Activated naive CD4-positive, alpha-beta T cell treated with anti-CD3 and anti-CD28 coated beads for 36 hours (primary cell): ENCODE results near the gene METTL26. TPM values are rescaled to one million over a fixed set of nuclear protein-coding genes. Genes with fewer than 3 reads are reported as not detected.
A peak's percentile ranks its signal among the peaks of the same experiment; 100 is the strongest.
"Not testable (repeated sequence)": the region's sequence is repeated elsewhere in the genome, so short reads cannot be mapped to it uniquely, and the experiment has no call there.

Experiments used
- CTCF ChIA-PET: fragments of 350-600 bp; sonication (Branson Sonifier 250); formaldehyde crosslinking; loops from one replicate; lab custom pipeline; 2021; ENCODE audit warnings: antibody characterized with exemption; lab: Charles Lee
- DNase-seq: peaks from one replicate; pipeline ENCODE4 v3.0.0-alpha.2; 2020
- H3K27ac Mint-ChIP-seq: one replicate; pipeline ENCODE4 v1.8.0; 2021; ENCODE audit warnings: mild to moderate bottlenecking, mixed read lengths
- H3K27me3 Mint-ChIP-seq: one replicate; pipeline ENCODE4 v1.8.0; 2021; ENCODE audit warnings: low read depth, mixed read lengths
- H3K36me3 Mint-ChIP-seq: one replicate; pipeline ENCODE4 v1.8.0; 2021; ENCODE audit warnings: low read depth, mixed read lengths
- H3K4me1 Mint-ChIP-seq: one replicate; pipeline ENCODE4 v1.8.0; 2021; ENCODE audit warnings: low read depth, mixed read lengths
- H3K4me3 Mint-ChIP-seq: one replicate; pipeline ENCODE4 v1.8.0; 2021; ENCODE audit warnings: mild to moderate bottlenecking, moderate library complexity, mixed read lengths
- H3K9me3 Mint-ChIP-seq: one replicate; pipeline ENCODE4 v1.8.0; 2021; ENCODE audit warnings: mixed read lengths
- intact Hi-C: fragments of 100-400 bp; cut with micrococcal nuclease; formaldehyde crosslinking; loops from one replicate; pipeline ENCODE4 v1.15.1; 2023
- total RNA-seq, 2 experiments: library from RNA; stranded (reverse); gene quantifications; one replicate each; pipeline ENCODE4 v1.2.3, GENCODE V29; 2021

METTL26 gene
- total RNA-seq, 2 experiments from 2014 or later, result 121 to 122 TPM

DNA sequence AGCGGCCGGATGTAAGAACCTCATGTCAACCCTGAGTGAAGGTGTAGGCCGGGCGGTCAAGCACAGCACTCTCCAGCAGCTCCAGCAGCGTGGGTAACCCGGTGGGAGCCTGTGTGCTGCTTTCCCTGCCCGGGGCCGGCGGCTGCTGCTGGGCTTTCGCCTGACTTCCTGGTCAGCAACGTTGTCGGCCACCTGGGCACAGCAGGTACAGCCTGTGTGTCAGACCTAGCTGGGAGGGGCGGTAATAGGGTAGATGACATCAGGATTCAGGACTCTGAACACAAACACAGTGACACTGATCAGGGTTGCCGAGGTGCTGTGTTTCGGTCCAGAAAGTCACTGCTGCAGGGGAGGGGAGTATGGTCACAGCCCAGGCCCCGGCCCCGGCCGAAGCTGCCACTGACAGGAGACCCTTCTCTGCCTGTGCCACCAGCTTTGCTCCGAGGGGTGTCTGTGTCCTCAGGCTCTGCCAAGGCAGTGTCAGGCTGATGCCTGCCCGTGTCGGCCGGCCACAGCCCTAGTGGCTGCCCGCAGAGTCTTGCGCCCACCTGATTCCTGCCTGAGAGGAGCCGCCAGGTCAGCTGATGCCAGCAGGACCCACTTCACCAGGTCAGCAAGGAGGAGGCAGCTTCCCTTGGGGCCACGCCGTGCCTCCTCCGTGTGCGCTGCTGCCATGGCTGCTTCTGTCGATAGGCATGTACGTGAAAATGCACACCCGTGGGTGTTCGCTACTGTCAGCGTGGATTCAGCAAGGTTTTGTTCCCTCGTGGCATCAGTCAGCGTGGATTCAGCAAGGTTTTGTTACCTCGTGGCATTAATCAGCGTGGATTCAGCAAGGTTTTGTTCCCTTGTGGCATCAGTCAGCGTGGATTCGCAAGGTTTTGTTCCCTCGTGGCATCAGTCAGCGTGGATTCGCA lies 37.0 kb downstream of the METTL26 start:
- CTCF ChIA-PET, result interaction anchor here (1.2 kb wide), 1 partner anchor 11 kb away, joined by 4 read pairs; no protein-coding TSS in a partner anchor

DNA sequence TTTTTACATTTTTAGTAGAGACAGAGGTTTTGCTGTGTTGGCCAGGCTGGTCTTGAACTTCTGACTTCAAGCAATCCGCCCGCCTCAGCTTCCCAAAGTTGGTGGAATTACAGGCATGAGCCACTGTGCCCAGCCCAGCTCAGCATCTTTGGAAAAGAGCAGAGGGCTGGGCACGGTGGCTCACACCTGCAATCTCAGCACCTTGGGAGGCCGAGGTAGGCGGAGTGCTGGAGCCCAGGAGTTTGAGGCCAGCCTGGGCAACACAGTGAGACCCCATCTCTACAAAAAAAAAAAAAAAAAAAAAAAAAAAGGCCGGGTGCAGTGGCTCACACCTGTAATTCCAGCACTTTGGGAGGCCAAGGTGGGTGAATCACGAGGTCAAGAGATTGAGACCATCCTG lies 38.5 kb downstream of the METTL26 start:
- DNase-seq, H3K27me3 Mint-ChIP-seq, H3K4me1 Mint-ChIP-seq, H3K4me3 Mint-ChIP-seq, intact Hi-C loops, H3K36me3 Mint-ChIP-seq, H3K9me3 Mint-ChIP-seq, H3K27ac Mint-ChIP-seq: not testable (repeated sequence)
- CTCF ChIA-PET, result interaction anchor here (0.9 to 1.0 kb wide), 2 partner anchors 11 to 123 kb away, joined by 3 read pairs; partner anchors contain the start of gene ANTKMT

More for the DNA sequence above, 37.0 kb downstream of the METTL26 start:
- Mint-ChIP-seq H3K4me1 (peaks cover 9% of the 10 kb centered on the region), H3K9me3 (no peaks in the 10 kb centered on the region), H3K4me3 (no peak overlapping the region), H3K27me3 (no peaks in the 10 kb centered on the region), H3K36me3 (no peaks in the 10 kb centered on the region), H3K27ac (no peak overlapping the region)
- DNase-seq, result no peak
- intact Hi-C loops, result no loop called here

DNA sequence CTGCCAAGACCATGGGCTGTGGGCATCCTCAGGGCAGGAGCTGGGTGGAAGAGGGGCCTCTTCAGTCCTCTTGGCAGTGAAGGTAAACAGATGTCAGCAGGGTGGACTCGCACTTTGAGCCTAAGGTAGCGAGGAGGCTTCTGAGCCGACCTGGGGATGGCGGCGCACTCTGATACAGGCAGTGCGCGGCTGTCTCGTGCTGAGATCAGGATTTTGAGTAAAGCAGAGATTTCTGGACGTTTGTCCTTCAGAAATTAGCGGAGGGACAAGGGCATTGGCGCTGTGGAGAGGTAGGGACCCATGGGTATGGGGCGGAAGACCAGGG lies 39.4 kb downstream of the METTL26 start:
- no peak for DNase-seq
- Mint-ChIP-seq H3K27ac (no peak overlapping the region), H3K4me3 (no peak overlapping the region), H3K27me3 (no peaks in the 10 kb centered on the region), H3K9me3 (no peaks in the 10 kb centered on the region), H3K36me3 (no peaks in the 10 kb centered on the region), H3K4me1 (peaks cover 15% of the 10 kb centered on the region)
- intact Hi-C loops, result no loop called here
- CTCF ChIA-PET, result interaction anchor here (1.0 kb wide), 1 partner anchor 13 kb away, joined by 3 read pairs; no protein-coding TSS in a partner anchor

DNA sequence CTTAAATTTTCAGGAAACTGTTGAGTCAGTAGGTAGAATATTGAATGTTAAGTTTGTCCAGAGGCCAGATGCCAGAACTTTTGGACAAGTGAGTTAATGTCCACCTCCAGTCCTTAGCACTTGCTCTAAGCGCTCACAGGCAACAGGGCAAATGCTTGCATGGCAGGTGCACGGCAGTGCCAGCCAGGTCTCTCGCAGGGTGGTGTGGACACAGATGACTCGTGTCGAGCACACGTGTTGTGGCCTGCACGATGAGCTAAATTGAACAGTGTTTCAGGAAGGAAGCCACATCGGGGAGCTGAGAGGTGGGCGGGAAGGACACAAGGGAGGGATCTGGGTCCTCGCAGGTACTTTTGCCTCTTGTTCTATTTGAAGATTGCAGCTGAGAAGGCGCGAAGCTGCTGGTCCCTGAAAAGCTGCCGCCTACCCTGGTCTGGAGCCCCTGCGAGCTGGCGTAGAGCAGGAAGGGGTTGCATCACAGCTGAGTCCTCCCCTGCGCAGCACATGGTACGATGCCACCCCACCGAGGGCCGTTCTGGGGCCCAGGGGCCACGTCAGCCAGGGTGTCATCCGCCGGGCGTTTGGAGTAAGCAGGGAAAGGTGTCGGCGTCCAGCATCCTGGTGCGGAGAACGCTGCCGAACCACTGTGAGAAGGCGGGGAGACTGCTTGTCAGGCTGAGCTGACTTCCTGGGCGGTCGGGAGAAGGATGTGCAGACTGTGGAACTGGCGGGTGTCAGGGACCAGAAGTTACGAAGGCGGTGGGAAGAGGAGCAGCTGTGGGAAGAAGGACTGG lies 40.0 kb downstream of the METTL26 start:
- H3K4me3 Mint-ChIP-seq, result no peak overlapping the region
- H3K27me3 Mint-ChIP-seq, result no peaks in the 10 kb centered on the region
- intact Hi-C loops, result no loop called here
- CTCF ChIA-PET, result interaction anchor here (0.7 to 1.0 kb wide), 2 partner anchors 14 to 54 kb away, joined by 3 read pairs; no protein-coding TSS in a partner anchor
- no peak for DNase-seq
- H3K36me3 Mint-ChIP-seq, result no peaks in the 10 kb centered on the region
- peaks cover 17% of the 10 kb centered on the region for H3K4me1 Mint-ChIP-seq
- no peaks in the 10 kb centered on the region for H3K9me3 Mint-ChIP-seq
- no peak overlapping the region for H3K27ac Mint-ChIP-seq

DNA sequence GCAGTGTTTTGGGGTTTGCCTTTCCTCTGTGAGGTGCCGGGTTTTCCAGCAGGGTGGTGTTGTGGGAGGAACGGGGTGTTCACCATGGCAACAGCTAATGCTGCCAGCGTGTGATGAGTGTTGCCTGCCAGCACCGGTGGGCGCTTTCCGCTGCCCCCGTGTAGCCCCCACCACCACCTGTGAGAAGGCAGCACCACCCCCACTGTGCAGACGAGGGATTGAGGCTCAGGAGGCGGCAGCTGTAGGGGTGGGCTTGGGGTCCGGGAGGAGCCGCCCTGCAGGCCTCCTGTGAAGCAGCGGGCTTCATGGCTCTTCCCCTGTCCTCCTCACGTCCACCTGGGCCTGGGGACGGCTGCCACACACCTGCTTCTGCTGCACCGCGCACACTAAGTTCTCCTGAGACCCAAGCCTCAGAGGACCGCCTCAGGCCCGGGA lies 41.0 kb downstream of the METTL26 start:
- H3K4me1 Mint-ChIP-seq, result peaks cover 22% of the 10 kb centered on the region
- no peaks in the 10 kb centered on the region for H3K27me3 Mint-ChIP-seq
- no peaks in the 10 kb centered on the region for H3K36me3 Mint-ChIP-seq
- CTCF ChIA-PET, result interaction anchor here (0.7 kb wide), 1 partner anchor 55 kb away, joined by 3 read pairs; no protein-coding TSS in a partner anchor
- H3K9me3 Mint-ChIP-seq, result no peaks in the 10 kb centered on the region
- no peak overlapping the region for H3K27ac Mint-ChIP-seq
- no peak overlapping the region for H3K4me3 Mint-ChIP-seq
- no peak for DNase-seq
- intact Hi-C loops, result no loop called here

DNA sequence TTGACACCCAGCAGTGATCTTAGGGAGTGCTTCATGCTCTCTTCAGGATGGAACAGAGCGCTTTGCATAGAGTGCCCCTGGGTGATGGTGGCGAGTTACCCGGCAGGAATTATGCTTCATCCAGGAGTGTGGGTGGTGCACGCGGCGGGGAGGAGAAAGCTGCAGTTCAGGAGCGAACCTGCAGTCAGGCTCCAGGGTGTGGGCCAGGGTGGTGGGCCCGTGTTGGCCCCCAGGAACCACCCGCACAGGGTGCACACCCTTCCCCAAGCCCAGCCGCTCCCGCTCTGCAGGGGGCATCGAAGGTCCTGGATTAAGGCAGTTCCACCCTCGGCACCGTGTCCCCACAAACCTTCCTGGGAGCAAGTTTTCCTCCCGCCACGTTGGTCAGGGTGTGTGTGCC lies 42.3 kb downstream of the METTL26 start:
- no peak overlapping the region for H3K4me3 Mint-ChIP-seq
- intact Hi-C loops, result no loop called here
- no peaks in the 10 kb centered on the region for H3K9me3 Mint-ChIP-seq
- CTCF ChIA-PET, result no interaction called here
- no peak for DNase-seq
- H3K27me3 Mint-ChIP-seq, result no peaks in the 10 kb centered on the region
- no peak overlapping the region for H3K27ac Mint-ChIP-seq
- peaks cover 22% of the 10 kb centered on the region for H3K4me1 Mint-ChIP-seq
- no peaks in the 10 kb centered on the region for H3K36me3 Mint-ChIP-seq

DNA sequence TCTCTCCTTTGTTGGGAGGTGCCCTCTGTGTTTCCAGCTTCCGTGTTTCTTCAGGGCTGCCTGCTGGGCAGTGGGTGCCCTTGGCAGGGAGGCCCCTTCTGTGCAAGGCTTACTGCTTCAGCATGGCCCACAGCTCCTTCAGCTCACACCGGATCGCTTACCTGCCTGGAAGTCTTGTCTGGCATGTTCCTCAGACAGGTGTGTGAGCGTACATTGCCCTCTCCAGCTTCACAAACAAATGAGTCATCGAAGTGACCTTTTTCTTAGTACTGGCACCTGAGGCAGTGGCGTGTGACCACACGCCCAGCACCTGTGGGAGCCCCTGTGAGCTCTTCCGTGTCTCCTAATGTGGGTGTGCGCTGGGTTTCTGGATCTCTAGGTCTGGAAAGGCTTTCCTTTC lies 42.7 kb downstream of the METTL26 start:
- CTCF ChIA-PET, result no interaction called here
- DNase-seq, result no peak
- Mint-ChIP-seq H3K36me3 (peaks cover under 1% of the 10 kb centered on the region), H3K9me3 (no peaks in the 10 kb centered on the region), H3K4me1 (peaks cover 22% of the 10 kb centered on the region), H3K4me3 (no peak overlapping the region), H3K27me3 (no peaks in the 10 kb centered on the region), H3K27ac (no peak overlapping the region)
- intact Hi-C loops, result no loop called here

DNA sequence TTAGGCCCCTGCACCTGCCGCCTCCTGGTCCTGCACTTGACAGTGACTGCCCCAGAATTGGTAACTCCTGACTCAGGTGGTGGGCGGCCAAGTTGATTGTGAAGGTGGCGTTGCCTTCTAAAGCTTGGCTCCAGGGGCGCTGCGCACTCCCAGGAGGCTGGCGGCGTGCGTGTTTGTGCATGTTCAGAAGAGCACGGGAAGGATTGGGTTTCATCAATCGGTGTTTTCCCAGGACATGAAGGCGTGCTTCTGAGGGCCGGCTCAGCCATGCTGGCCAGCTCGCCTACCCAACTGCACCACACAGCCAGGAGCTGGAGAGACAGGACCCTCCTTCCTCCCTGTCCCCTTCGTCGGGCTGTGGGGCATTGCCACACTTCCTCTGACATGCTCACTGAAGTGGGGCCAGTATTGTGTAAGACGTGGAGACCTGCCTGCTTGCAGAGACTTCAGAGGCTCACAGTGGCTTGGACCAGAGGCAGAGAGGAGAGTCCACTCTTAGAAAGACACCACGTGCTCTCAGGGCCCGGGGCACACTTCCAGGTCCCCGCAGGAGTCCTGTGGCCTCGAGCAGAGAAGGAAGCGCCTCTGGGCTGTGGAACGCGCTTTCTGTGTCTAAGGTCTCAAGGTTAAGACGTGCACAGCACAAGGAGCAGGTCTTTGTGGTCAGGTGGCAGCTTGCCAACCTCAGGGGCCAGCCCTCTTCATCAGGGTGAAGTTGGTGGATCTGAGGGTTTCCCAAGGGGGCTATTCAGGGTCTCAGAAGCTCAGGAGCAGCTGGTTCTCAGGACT lies 43.4 kb downstream of the METTL26 start:
- intact Hi-C loops, result no loop called here

DNA sequence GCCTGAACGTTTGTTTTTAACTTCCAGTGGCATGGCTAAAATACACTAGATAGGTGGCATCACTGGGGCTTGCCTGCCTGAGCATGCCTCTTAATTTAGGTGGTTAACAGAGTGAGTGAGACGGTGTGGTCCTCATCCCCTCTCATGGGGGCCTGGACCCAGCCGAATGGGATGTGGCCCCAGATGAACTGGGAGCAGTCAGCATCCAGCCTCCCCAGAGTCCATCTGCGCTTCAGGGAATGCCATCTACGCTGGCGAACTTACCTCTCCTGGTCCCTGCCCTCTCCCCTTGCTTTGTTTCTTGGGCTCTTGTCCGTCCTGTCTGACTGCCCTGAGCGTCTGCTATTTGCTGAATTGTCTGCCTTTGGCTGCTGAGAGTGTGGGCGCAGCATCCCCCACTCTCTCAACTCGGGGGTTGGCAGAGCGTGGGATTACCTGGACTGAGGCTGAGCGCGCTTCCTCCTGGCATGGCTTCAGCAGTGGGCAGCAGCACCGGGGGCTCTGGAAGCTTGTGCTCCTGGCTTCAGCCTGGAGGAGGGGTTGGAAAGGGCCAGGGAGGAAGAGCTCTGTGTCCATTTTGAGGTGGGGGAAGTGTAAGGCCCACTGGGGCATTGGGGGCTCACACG lies 44.1 kb downstream of the METTL26 start:
- Mint-ChIP-seq H3K4me1 (peaks cover 31% of the 10 kb centered on the region), H3K9me3 (no peaks in the 10 kb centered on the region), H3K27me3 (no peaks in the 10 kb centered on the region), H3K27ac (no peak overlapping the region), H3K36me3 (peaks cover 3% of the 10 kb centered on the region), H3K4me3 (no peak overlapping the region)
- CTCF ChIA-PET, result no interaction called here
- no peak for DNase-seq
- intact Hi-C loops, result no loop called here

More for the DNA sequence above, 43.4 kb downstream of the METTL26 start:
- no peak for DNase-seq
- Mint-ChIP-seq H3K36me3 (peaks cover 1% of the 10 kb centered on the region), H3K4me3 (no peak overlapping the region), H3K9me3 (no peaks in the 10 kb centered on the region), H3K27ac (no peak overlapping the region), H3K27me3 (no peaks in the 10 kb centered on the region), H3K4me1 (peaks cover 26% of the 10 kb centered on the region)
- CTCF ChIA-PET, result no interaction called here

DNA sequence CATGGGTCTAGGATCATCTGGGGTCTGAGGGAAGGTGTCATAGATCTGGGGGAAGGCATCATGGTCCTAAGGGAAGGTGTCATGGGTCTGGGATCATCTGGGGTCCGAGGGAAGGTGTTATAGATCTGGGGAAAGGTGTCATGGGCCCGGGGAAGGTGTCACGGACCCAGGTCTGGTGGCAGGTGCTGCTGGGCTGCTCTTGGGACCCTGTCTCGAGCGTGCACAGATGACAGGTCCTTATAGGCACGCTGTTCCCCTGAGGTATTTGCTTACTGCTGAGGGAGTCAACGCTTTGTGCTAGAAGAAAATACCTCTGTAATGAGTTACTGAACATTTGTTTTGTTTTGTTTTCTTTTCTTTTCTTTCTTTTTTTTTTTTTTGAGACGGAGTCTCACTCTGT lies 44.9 kb downstream of the METTL26 start:
- no peaks in the 10 kb centered on the region for H3K9me3 Mint-ChIP-seq
- no peak for DNase-seq
- peak overlapping the region; percentile 77 for H3K4me3 Mint-ChIP-seq
- H3K36me3 Mint-ChIP-seq, result peaks cover 3% of the 10 kb centered on the region
- H3K27me3 Mint-ChIP-seq, result no peaks in the 10 kb centered on the region
- intact Hi-C loops, result no loop called here
- no peak overlapping the region for H3K27ac Mint-ChIP-seq
- CTCF ChIA-PET, result interaction anchor here (0.8 kb wide), 1 partner anchor 32 kb away, joined by 3 read pairs; no protein-coding TSS in a partner anchor
- H3K4me1 Mint-ChIP-seq, result peaks cover 31% of the 10 kb centered on the region

DNA sequence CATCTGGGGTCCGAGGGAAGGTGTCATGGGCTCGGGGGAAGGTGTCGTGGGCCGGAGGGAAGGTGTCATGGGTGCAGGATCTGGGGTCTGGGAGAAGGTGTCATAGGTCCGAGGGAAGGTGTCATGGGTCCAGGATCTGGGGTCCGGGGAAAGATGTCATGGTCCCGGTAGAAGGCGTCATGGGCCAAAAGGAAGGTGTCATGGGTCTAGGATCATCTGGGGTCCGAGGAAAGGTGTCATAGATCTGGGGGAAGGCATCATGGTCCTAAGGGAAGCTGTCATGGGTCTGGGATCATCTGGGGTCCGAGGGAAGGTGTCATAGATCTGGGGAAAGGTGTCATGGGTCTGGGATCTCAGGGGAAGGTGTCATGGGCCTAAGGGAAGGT lies 45.3 kb downstream of the METTL26 start:
- no peak for DNase-seq
- H3K27me3 Mint-ChIP-seq, result no peaks in the 10 kb centered on the region
- H3K4me3 Mint-ChIP-seq, result peak overlapping the region; percentile 77
- intact Hi-C loops, result no loop called here
- peaks cover 3% of the 10 kb centered on the region for H3K36me3 Mint-ChIP-seq
- no peaks in the 10 kb centered on the region for H3K9me3 Mint-ChIP-seq
- H3K27ac Mint-ChIP-seq, result peak overlapping the region; percentile 9
- peaks cover 29% of the 10 kb centered on the region for H3K4me1 Mint-ChIP-seq
- CTCF ChIA-PET, result interaction anchor here (0.8 to 1.0 kb wide), 2 partner anchors 19 to 33 kb away, joined by 3 to 4 read pairs; no protein-coding TSS in a partner anchor
